Lower leg skin (tissue), 3 donors: ENCODE data around the gene COL1A2.

Source experiments
- CTCF ChIP-seq, 3 donors: fragments of 450-650 bp; IDR thresholded peaks; one replicate each; pipeline ENCODE4 v1.5.1; 2016; ENCODE audit warnings: antibody characterized with exemption in 3 of 3, mild to moderate bottlenecking in 3 of 3, moderate library complexity in 2 of 3
- POLR2A ChIP-seq, 2 donors: fragments of 450-650 bp; IDR thresholded peaks; one replicate each; pipeline ENCODE4 v1.6.1; 2016 to 2017; ENCODE audit warnings: antibody characterized with exemption in 2 of 2, mild to moderate bottlenecking in 1 of 2, moderate library complexity in 1 of 2

DNA sequence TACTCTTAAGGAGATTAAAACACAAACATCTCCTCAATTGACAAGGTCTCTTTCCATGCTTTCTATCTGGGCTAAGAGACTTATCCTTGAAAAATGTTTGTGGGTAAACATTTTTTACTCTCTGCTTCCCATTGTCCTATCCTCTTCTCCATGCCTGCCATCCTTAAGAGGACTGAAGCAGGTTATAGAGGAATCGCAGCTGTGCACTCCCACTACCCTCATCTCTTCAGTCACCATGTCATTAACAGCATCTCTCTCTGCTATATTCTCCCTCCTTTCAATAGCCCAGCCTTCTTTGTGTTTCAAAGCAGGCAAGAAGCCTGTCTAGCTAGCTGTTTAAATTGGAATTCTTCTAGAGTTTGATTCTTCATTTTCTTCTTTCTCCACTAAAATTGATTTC lies 22.6 kb downstream of the COL1A2 start:
- TF ChIP-seq CTCF (IDR thresholded peaks at IDR 0.05) (no peak), POLR2A (IDR thresholded peaks at IDR 0.05) (no peak)
